Activated effector memory CD4-positive, alpha-beta T cell treated with anti-CD3 and anti-CD28 coated beads, Interleukin-2, amount 50 U/mL, for 16 hours (primary cell): Measurements from ENCODE around the gene PON1.

ENCODE experiments used
- DNase-seq: peaks from one replicate; pipeline ENCODE4 v3.0.0-alpha.2; 2020

Gene PON1

DNA sequence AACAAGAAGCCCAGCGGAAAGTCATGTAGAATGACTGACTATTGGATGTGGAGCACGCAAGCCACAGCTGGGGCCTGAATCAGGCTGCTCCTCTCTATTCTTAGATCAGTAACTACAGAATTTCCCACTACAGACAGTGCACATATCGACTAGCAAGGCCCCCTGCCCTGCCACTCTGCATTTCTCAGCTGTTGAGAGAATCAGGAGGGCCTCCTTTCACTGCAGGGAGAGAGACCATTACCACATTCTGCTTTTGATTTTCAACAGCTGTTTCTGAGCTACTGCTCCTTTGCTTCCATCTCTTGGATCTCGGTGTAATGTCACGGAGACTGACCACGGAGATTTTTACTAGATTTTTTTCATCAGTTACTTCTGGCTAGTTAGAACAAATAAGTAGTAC, 73.8 kb downstream of the PON1 start:
- DNase-seq = no peak
